CD4-positive, CD25-positive, alpha-beta regulatory T cell (primary cell): ENCODE results near the gene CHN1. TPM values are rescaled to one million over a fixed set of nuclear protein-coding genes. Genes with fewer than 3 reads are reported as not detected.

Source experiments
- ATAC-seq, 2 donors: fragments of 150-1000 bp; cut with Tn5 transposase; one replicate each; pipeline ENCODE4 v1.10.0; 2021; ENCODE audit warnings: low read depth in 2 of 2, moderate number of reproducible peaks in 2 of 2, moderate library complexity in 1 of 2
- DNase-seq, 3 donors: peaks; one replicate each; pipeline versions ENCODE4 v3.0.0 to v3.0.0-alpha.2; 2012 to 2022; ENCODE audit warnings: mixed read lengths in 1 of 3
- H3K27ac ChIP-seq: one replicate; pipeline ENCODE4 v1.7.0; 2013; ENCODE audit warnings: mild to moderate bottlenecking, low read length; ENCODE audit not compliant: insufficient read depth, poor library complexity, severe bottlenecking
- H3K27me3 ChIP-seq: one replicate; pipeline ENCODE4 v1.7.0; 2013; ENCODE audit warnings: low read length; ENCODE audit not compliant: control insufficient read depth, insufficient read depth
- H3K36me3 ChIP-seq: one replicate; pipeline ENCODE4 v1.7.0; 2013; ENCODE audit warnings: mild to moderate bottlenecking, low read length, moderate library complexity; ENCODE audit not compliant: control insufficient read depth, insufficient read depth
- H3K4me1 ChIP-seq: 2 replicates; pipeline ENCODE4 v1.7.0; 2013; ENCODE audit warnings: mild to moderate bottlenecking, low read length; ENCODE audit not compliant: insufficient read depth, control insufficient read depth, poor library complexity, severe bottlenecking
- H3K4me3 ChIP-seq: one replicate; pipeline ENCODE4 v1.7.0; 2013; ENCODE audit warnings: low read depth, mild to moderate bottlenecking, low read length, moderate library complexity
- H3K9me3 ChIP-seq, 2 experiments: 1 replicate in 1 of 2; 2 replicates in 1 of 2; pipeline ENCODE4 v1.7.0; 2013; ENCODE audit warnings: low read length in 2 of 2, mild to moderate bottlenecking in 1 of 2, moderate library complexity in 1 of 2; ENCODE audit not compliant: control insufficient read depth in 2 of 2
- H3K27ac Mint-ChIP-seq, 3 donors: one replicate each; pipeline ENCODE4 v1.8.0; 2020 to 2022; ENCODE audit warnings: mild to moderate bottlenecking in 3 of 3, mixed read lengths in 3 of 3, moderate library complexity in 2 of 3
- H3K27me3 Mint-ChIP-seq: one replicate; pipeline ENCODE4 v1.8.0; 2022; ENCODE audit warnings: mild to moderate bottlenecking, mixed read lengths
- H3K36me3 Mint-ChIP-seq: one replicate; pipeline ENCODE4 v1.8.0; 2020; ENCODE audit warnings: mixed read lengths
- H3K4me1 Mint-ChIP-seq, 4 donors: one replicate each; pipeline ENCODE4 v1.8.0; 2020 to 2022; ENCODE audit warnings: mixed read lengths in 4 of 4, mild to moderate bottlenecking in 1 of 4
- H3K4me3 Mint-ChIP-seq, 4 donors: one replicate each; pipeline ENCODE4 v1.8.0; 2020 to 2022; ENCODE audit warnings: mild to moderate bottlenecking in 4 of 4, mixed read lengths in 4 of 4, moderate library complexity in 3 of 4
- H3K9me3 Mint-ChIP-seq, 7 donors: one replicate each; pipeline ENCODE4 v1.8.0; 2020 to 2022; ENCODE audit warnings: mixed read lengths in 7 of 7, mild to moderate bottlenecking in 3 of 7, moderate library complexity in 2 of 7
- polyA plus RNA-seq, 4 donors: library from polyadenylated mRNA; unstranded; fragments of 300-500 nt; fragmentation: Illumina TruSeq; gene quantifications; one replicate each; pipeline ENCODE4 v1.2.3, GENCODE V29; 2021
- total RNA-seq: library from RNA; stranded (reverse); gene quantifications from one replicate; pipeline ENCODE4 v1.2.3, GENCODE V29; 2022

Gene CHN1
- total and polyA plus RNA-seq, 5 donors from 2014 or later: 6.6 to 17.9 (median 12.0) TPM

DNA sequence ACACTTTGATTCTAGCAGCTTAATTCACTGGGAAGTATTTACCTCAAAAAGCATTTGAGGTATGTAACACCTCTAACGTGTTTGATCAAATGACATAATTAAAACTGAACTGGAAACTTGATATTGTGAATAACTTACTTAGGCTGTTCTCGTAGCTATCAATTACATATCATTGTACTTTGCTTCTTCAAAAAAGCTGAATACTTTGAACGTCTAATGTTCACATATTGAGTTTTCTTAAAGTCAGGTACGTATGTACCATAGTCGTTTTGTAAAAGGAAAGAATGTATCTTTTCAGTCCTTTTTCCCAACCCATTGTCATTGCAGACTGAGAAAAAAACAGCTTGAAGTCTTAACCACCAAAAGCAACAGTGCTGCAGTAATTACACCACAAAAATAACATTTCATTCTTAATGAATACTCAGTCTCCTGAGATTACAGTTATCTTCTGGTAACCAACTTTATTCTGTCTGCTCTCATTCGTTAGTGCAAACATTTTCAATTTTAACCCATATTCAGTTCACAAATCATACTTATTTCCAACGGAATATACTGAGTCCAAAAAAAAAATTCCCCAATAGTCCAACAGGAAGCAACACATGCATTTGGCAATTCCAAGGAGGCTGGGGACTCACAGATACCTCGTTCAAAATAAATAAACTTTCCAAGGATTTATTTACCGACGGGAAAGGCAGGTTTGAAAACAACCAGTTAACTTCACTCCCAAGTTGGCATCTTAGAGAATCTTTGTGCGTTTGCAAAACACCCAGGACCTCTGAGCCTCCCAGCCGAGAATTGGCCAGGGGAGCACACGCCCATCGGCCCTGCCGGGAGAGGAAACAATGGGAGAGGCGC lies 1.1 kb downstream of the CHN1 start:
- peaks cover 42% of the 10 kb centered on the region for H3K27me3 ChIP-seq
- peaks cover 74% of the 10 kb centered on the region for H3K27me3 Mint-ChIP-seq
- DNase-seq (no peak), ATAC-seq (no peak)
- H3K9me3 ChIP-seq: no peaks in the 10 kb centered on the region
- H3K27ac Mint-ChIP-seq: peak overlapping the region in 1 of 3 donors; percentile 46
- no peaks in the 10 kb centered on the region for H3K9me3 Mint-ChIP-seq
- H3K4me3 ChIP-seq: peak overlapping the region; percentile 42
- H3K4me3 Mint-ChIP-seq: peak overlapping the region; percentile 72 to 91 (median 84)
- no peak overlapping the region for H3K27ac ChIP-seq
- H3K4me1 ChIP-seq: peaks cover 9% of the 10 kb centered on the region
- no peaks in the 10 kb centered on the region for H3K36me3 Mint-ChIP-seq
- no peaks in the 10 kb centered on the region for H3K36me3 ChIP-seq
- peaks cover 0 to 15% (median 0%) of the 10 kb centered on the region in 4 donors for H3K4me1 Mint-ChIP-seq

DNA sequence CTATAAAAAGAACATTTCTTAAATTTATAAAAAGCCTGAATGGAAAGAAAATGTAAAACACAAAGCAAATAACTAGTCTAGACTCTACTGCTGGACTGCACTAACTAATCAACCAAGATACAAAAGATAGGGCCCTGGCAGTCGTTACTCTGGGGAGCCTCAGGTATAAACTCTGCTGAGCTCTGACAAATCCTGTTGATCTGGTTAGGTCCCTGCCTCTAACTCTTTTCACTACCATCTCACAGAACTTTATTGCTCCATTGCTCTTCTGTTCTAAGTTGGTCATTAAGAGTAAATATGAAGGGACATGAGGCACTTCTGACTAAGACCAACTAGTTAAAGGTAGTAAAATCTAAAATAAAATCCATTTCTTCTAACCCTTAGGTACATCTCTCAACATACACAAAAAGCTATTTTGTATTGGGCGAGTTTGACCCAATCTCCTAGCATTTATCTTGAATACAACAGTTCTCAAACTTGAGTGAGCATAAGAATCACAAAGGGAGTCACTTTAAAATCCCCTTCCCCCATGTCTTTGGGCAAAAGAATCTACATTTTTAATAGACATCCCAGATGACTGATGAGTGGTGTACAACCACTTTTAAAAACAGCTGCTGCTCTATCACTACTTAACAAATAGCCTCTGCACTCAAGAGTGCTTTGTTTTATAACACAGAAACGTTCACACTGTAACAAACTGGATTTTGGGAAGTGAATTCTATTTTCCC lies 2.5 kb downstream of the CHN1 start:
- peaks cover 74% of the 10 kb centered on the region for H3K27me3 Mint-ChIP-seq
- peaks cover 37% of the 10 kb centered on the region for H3K27me3 ChIP-seq
- ATAC-seq (no peak), DNase-seq (no peak)
- no peak overlapping the region for H3K4me3 ChIP-seq
- no peaks in the 10 kb centered on the region for H3K9me3 ChIP-seq
- H3K4me1 ChIP-seq: peaks cover 9% of the 10 kb centered on the region
- H3K27ac Mint-ChIP-seq: no peak overlapping the region
- peak overlapping the region in 1 of 4 donors; percentile 15 for H3K4me3 Mint-ChIP-seq
- H3K27ac ChIP-seq: no peak overlapping the region
- H3K4me1 Mint-ChIP-seq: peaks cover 0 to 15% (median 0%) of the 10 kb centered on the region in 4 donors
- no peaks in the 10 kb centered on the region for H3K9me3 Mint-ChIP-seq
- no peaks in the 10 kb centered on the region for H3K36me3 Mint-ChIP-seq
- no peaks in the 10 kb centered on the region for H3K36me3 ChIP-seq

DNA sequence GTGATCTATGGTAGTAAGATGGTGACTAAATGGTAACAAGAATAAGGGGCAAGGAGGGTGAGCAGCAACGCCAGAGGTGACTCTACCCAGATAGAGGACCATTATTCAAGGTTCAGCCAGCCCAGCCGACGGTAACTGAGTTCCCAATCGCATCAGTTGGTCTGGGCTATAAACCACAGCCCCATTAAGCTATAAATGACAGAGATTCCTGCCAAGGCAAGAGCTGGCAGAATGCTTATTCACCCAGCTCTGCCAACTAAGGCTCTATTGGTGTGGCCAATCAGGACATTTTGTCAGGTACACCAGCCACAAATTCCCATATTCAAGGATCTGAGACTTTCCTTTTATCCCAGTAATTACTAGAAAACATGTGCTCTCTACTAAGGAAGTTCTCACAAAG lies 3.6 kb downstream of the CHN1 start:
- H3K27ac ChIP-seq: no peak overlapping the region
- Mint-ChIP-seq H3K4me3 (no peak overlapping the region), H3K36me3 (no peaks in the 10 kb centered on the region), H3K4me1 (peaks cover 0 to 15% (median 0%) of the 10 kb centered on the region in 4 donors), H3K27ac (no peak overlapping the region), H3K27me3 (peaks cover 71% of the 10 kb centered on the region), H3K9me3 (no peaks in the 10 kb centered on the region)
- peaks cover 9% of the 10 kb centered on the region for H3K4me1 ChIP-seq
- ATAC-seq (no peak), DNase-seq (no peak)
- H3K9me3 ChIP-seq: no peaks in the 10 kb centered on the region
- peaks cover 31% of the 10 kb centered on the region for H3K27me3 ChIP-seq
- no peak overlapping the region for H3K4me3 ChIP-seq
- H3K36me3 ChIP-seq: no peaks in the 10 kb centered on the region

DNA sequence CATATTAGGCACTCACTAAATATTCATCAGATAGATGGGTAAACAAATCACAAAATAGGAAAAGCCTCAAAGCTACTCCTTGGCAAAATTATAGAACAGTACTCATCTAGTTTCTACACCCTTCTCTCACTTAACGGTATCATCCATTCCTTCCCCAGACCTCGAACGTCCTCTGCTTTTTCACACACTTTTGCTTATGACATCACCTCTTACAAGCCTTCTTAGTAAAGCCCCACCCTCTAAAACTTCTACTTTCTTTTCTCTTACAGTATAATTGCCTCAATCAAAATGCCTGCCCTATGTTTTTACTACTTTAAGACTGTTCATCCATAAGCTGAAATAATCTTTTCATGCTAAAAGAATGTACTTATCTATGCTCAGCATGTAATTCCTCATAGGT lies 8.1 kb downstream of the CHN1 start:
- no peak overlapping the region for H3K27ac ChIP-seq
- Mint-ChIP-seq H3K27ac (no peak overlapping the region), H3K4me3 (no peak overlapping the region), H3K27me3 (peaks cover 46% of the 10 kb centered on the region), H3K36me3 (no peaks in the 10 kb centered on the region), H3K9me3 (no peaks in the 10 kb centered on the region), H3K4me1 (no peaks in the 10 kb centered on the region)
- ATAC-seq (no peak), DNase-seq (no peak)
- no peak overlapping the region for H3K4me3 ChIP-seq
- H3K9me3 ChIP-seq: no peaks in the 10 kb centered on the region
- H3K27me3 ChIP-seq: peaks cover 11% of the 10 kb centered on the region
- H3K36me3 ChIP-seq: no peaks in the 10 kb centered on the region
- no peaks in the 10 kb centered on the region for H3K4me1 ChIP-seq

DNA sequence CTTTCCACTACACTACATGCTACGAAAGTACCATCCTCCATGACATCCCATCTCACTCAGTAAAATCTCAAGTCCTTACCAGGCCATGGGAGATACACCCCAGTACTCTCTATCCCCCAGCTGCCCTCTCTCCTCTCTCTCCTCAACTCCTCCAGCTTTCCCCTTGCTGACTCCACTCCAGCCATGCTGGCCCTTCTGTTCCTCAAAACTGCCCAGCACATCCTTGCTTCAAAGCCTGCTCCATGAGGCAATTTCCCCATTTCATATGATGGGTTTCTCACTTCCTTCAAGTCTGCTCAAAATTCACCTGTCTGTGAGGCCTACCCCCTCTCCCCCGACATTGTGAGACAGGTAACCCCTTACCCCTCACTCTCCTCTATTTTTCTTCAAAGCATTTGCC lies 8.6 kb downstream of the CHN1 start:
- no peak overlapping the region for H3K27ac Mint-ChIP-seq
- DNase-seq (no peak), ATAC-seq (no peak)
- Histone ChIP-seq H3K27ac (no peak overlapping the region), H3K9me3 (no peaks in the 10 kb centered on the region), H3K4me1 (no peaks in the 10 kb centered on the region), H3K4me3 (no peak overlapping the region), H3K36me3 (no peaks in the 10 kb centered on the region), H3K27me3 (peaks cover 7% of the 10 kb centered on the region)
- no peaks in the 10 kb centered on the region for H3K4me1 Mint-ChIP-seq
- no peak overlapping the region for H3K4me3 Mint-ChIP-seq
- no peaks in the 10 kb centered on the region for H3K36me3 Mint-ChIP-seq
- H3K9me3 Mint-ChIP-seq: no peaks in the 10 kb centered on the region
- H3K27me3 Mint-ChIP-seq: peaks cover 44% of the 10 kb centered on the region

DNA sequence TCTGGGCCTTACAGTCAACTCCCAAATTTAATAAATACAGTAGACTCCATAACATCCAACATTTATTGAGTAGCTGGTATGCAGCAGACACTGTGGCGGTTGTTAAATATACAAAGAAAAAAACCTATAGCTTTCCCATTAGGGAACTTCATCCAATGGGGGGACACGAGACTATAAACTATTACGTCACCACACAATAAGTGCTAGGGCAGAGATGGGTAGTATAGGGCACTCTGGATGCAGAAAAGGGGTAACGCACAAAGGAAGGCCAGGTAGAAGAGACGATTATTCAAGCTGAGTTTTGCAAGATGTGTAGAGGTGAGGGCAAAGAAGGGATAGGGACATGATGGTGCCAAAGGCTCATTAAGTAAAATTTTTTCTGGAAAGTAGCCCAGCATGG lies 10.8 kb downstream of the CHN1 start:
- no peak overlapping the region for H3K27ac Mint-ChIP-seq

DNA sequence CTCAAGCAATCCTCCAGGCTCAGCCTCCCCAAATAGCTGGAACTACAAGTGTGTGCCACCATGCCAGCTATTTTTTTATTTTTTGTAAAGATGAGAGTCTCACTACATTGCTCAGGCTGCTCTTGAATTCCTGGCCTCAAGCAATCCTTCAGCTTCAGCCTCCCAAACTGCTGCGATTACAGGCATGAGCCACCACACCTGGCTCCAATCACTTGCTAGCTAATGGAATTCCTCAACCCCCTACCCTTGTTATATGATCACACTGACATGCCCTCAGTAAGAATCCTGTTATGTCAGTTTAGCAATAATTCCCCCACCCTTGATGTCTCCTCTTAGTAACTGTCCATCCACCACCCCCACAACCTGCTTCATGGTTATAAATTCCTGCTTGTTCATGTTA lies 12.3 kb downstream of the CHN1 start:
- H3K27ac ChIP-seq: no peak overlapping the region
- no peaks in the 10 kb centered on the region for H3K27me3 ChIP-seq
- H3K4me3 Mint-ChIP-seq: no peak overlapping the region
- no peak overlapping the region for H3K4me3 ChIP-seq
- H3K9me3 Mint-ChIP-seq: no peaks in the 10 kb centered on the region
- no peaks in the 10 kb centered on the region for H3K36me3 ChIP-seq
- no peak for DNase-seq
- H3K9me3 ChIP-seq: no peaks in the 10 kb centered on the region
- no peaks in the 10 kb centered on the region for H3K4me1 Mint-ChIP-seq
- no peaks in the 10 kb centered on the region for H3K4me1 ChIP-seq
- H3K27ac Mint-ChIP-seq: no peak overlapping the region
- no peak for ATAC-seq
- H3K27me3 Mint-ChIP-seq: peaks cover 34% of the 10 kb centered on the region
- H3K36me3 Mint-ChIP-seq: no peaks in the 10 kb centered on the region

More for the DNA sequence above, 10.8 kb downstream of the CHN1 start:
- no peaks in the 10 kb centered on the region for H3K4me1 Mint-ChIP-seq
- no peaks in the 10 kb centered on the region for H3K36me3 Mint-ChIP-seq
- ATAC-seq (no peak), DNase-seq (no peak)
- Histone ChIP-seq H3K4me1 (no peaks in the 10 kb centered on the region), H3K27ac (no peak overlapping the region), H3K4me3 (no peak overlapping the region), H3K36me3 (no peaks in the 10 kb centered on the region), H3K9me3 (no peaks in the 10 kb centered on the region), H3K27me3 (no peaks in the 10 kb centered on the region)
- no peaks in the 10 kb centered on the region for H3K9me3 Mint-ChIP-seq
- H3K27me3 Mint-ChIP-seq: peaks cover 39% of the 10 kb centered on the region
- no peak overlapping the region for H3K4me3 Mint-ChIP-seq
